OCI-LY7 (cell line): ENCODE data around the gene PLXNC1. TPM values are rescaled to one million over a fixed set of nuclear protein-coding genes. Genes with fewer than 3 reads are reported as not detected.
A peak's percentile ranks its signal among the peaks of the same experiment; 100 is the strongest.

ENCODE experiments used
- BruUV-seq: library from RNA; stranded (reverse); fragments of 400-500 nt; replicated peaks from 2 replicates; lab custom pipeline; 2021; lab: Mats Ljungman, UMichigan
- CTCF ChIA-PET: fragments of 300-600 bp; sonication (Branson Sonifier 250); formaldehyde crosslinking; loops from one replicate; lab custom pipeline; 2022; ENCODE audit warnings: antibody characterized with exemption; ENCODE audit not compliant: unreplicated experiment; lab: Charles Lee
- POLR2A ChIA-PET: fragments of 300-600 bp; sonication (Branson Sonifier 250); formaldehyde crosslinking; loops from one replicate; lab custom pipeline; 2022; ENCODE audit warnings: antibody characterized with exemption; lab: Charles Lee
- DNase-seq: peaks from one replicate; pipeline ENCODE4 v3.0.0-alpha.2; 2015; ENCODE audit warnings: low spot score
- H2AFZ ChIP-seq: fragments of 200-600 bp; sonication (generic), shearing (Covaris generic); 2 replicates; pipeline ENCODE4 v1.6.1; 2014; ENCODE audit warnings: mild to moderate bottlenecking, antibody characterized with exemption, low read length, moderate library complexity
- H3K27ac ChIP-seq: fragments of 200-600 bp; sonication (generic); 2 replicates; pipeline ENCODE4 v1.5.1; 2014; ENCODE audit warnings: mixed run types, low read depth, mild to moderate bottlenecking, moderate library complexity, low read length, inconsistent platforms; ENCODE audit not compliant: poor library complexity, severe bottlenecking
- H3K36me3 ChIP-seq: fragments of 200-600 bp; sonication (generic); 2 replicates; pipeline ENCODE4 v1.6.1; 2014; ENCODE audit warnings: mild to moderate bottlenecking, antibody characterized with exemption, low read length, moderate library complexity, mixed read lengths; ENCODE audit not compliant: insufficient read depth
- H3K4me1 ChIP-seq: fragments of 200-600 bp; sonication (generic); 2 replicates; pipeline ENCODE4 v1.5.1; 2014; ENCODE audit warnings: mild to moderate bottlenecking, low read length; ENCODE audit not compliant: insufficient read depth, poor library complexity, severe bottlenecking
- H3K4me2 ChIP-seq: fragments of 200-600 bp; sonication (generic); 2 replicates; pipeline ENCODE4 v1.6.1; 2014; ENCODE audit warnings: mild to moderate bottlenecking, low read length
- H3K4me3 ChIP-seq: fragments of 200-600 bp; sonication (generic); 2 replicates; pipeline ENCODE4 v1.5.1; 2014; ENCODE audit warnings: mild to moderate bottlenecking, low read depth, low read length; ENCODE audit not compliant: poor library complexity, severe bottlenecking
- H3K79me2 ChIP-seq: fragments of 200-600 bp; sonication (generic); 2 replicates; pipeline ENCODE4 v1.6.1; 2016; ENCODE audit warnings: low read depth, mild to moderate bottlenecking, low read length, moderate library complexity, mixed read lengths; ENCODE audit not compliant: insufficient read depth
- H3K9me2 ChIP-seq: fragments of 200-600 bp; sonication (generic); 2 replicates; pipeline ENCODE4 v1.6.1; 2016; ENCODE audit warnings: mild to moderate bottlenecking, low read length, mixed read lengths; ENCODE audit not compliant: insufficient read depth
- H3K9me3 ChIP-seq: fragments of 200-600 bp; sonication (generic); 2 replicates; pipeline ENCODE4 v1.6.1; 2014; ENCODE audit warnings: mild to moderate bottlenecking, mixed run types, low read length, mixed read lengths
- H4K20me1 ChIP-seq: fragments of 200-600 bp; sonication (generic); 2 replicates; pipeline ENCODE4 v1.6.1; 2014; ENCODE audit warnings: mild to moderate bottlenecking, antibody characterized with exemption, low read length, moderate library complexity, mixed read lengths; ENCODE audit not compliant: insufficient read depth
- EZH2phosphoT487 ChIP-seq: fragments of 200-600 bp; sonication (generic); IDR thresholded peaks from 2 replicates; pipeline ENCODE4 v1.6.1; 2018; ENCODE audit warnings: low read depth, borderline replicate concordance, mild to moderate bottlenecking, mixed run types, antibody characterized with exemption, low read length, moderate library complexity, mixed read lengths
- intact Hi-C: fragments of 100-400 bp; cut with micrococcal nuclease; formaldehyde crosslinking; loops from one replicate; pipeline ENCODE4 v1.10.0; 2022; ENCODE audit not compliant: unreplicated experiment
- total RNA-seq, 2 experiments: library from RNA; depleted of rRNA in 1 of 2; stranded (reverse); fragments of >200 nt in 1 of 2; shearing (Covaris generic) in 1 of 2; gene quantifications; 2 replicates each; pipeline ENCODE4 v1.2.3, GENCODE V29; 2014 to 2022
- TF ChIP-seq, protein P1 (sequence below): fragments of 200-600 bp; sonication (generic); conservative IDR thresholded peaks from 2 replicates; pipeline ENCODE4 v1.5.1; 2014; ENCODE audit warnings: mild to moderate bottlenecking, antibody characterized with exemption, low read length, moderate library complexity, mixed read lengths

Gene PLXNC1
- total RNA-seq, 2 experiments from 2014 or later: 4.5 to 8.0 TPM

DNA sequence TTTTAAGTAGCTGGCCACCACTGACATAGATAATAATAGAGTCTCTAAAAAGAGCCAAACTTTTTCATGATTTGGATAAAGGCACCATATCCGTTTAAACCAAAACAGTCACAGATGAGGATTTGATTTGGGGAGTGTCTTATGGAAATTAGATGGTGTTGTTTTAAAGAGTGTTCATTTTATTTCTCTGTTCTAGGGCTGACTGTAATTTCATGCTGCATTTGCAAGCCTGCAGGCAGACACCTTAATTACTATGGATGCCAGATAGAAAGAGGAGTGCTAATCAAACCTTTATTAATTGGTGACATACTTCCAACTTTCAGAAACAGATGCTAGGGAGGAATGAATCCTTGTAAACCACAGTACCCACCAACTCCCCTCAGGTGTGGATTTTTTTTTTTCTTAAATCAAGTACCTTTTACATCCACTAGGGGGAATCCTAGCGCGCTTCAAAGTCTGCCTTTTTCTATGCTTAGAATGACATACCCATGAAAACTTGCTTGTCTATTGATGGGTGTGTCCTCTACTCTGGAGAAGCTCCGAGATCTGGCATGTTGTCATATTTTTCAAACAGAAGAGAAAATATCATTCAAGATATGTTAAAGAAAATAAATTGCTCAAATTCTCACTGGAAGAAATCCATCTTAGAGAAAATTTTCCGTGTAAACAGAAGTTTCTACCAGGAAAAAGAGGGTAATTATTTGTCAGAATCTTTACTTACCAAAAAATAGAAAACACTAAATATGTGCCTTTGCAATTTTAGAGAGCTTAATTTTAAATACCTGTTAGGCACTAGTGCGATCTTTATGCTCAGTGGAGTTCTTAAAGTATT is 14.2 kb upstream of the PLXNC1 start:
- DNase-seq: peak; percentile 71
- Histone ChIP-seq H3K9me3 (no peaks in the 10 kb centered on the region), H3K4me2 (no peak overlapping the region), H3K79me2 (no peaks in the 10 kb centered on the region), H3K27ac (no peak overlapping the region), H4K20me1 (no peaks in the 10 kb centered on the region), H3K36me3 (no peaks in the 10 kb centered on the region), H3K4me3 (no peak overlapping the region), H2AFZ (no peak overlapping the region), H3K4me1 (no peaks in the 10 kb centered on the region), H3K9me2 (no peaks in the 10 kb centered on the region)
- no peak for TF ChIP-seq EZH2phosphoT487
- TF ChIP-seq, protein P1, sequence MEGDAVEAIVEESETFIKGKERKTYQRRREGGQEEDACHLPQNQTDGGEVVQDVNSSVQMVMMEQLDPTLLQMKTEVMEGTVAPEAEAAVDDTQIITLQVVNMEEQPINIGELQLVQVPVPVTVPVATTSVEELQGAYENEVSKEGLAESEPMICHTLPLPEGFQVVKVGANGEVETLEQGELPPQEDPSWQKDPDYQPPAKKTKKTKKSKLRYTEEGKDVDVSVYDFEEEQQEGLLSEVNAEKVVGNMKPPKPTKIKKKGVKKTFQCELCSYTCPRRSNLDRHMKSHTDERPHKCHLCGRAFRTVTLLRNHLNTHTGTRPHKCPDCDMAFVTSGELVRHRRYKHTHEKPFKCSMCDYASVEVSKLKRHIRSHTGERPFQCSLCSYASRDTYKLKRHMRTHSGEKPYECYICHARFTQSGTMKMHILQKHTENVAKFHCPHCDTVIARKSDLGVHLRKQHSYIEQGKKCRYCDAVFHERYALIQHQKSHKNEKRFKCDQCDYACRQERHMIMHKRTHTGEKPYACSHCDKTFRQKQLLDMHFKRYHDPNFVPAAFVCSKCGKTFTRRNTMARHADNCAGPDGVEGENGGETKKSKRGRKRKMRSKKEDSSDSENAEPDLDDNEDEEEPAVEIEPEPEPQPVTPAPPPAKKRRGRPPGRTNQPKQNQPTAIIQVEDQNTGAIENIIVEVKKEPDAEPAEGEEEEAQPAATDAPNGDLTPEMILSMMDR: peak; percentile 89
- ChIA-PET POLR2A (interaction anchor here (0.9 to 1.6 kb wide), 2 partner anchors 9 to 229 kb away, joined by 3 read pairs; no protein-coding TSS in a partner anchor), CTCF (interaction anchor here (1.4 to 1.9 kb wide), 2 partner anchors 86 to 401 kb away, joined by 3 to 7 read pairs; no protein-coding TSS in a partner anchor)
- intact Hi-C loops: loop anchor here (1.0 kb wide), 1 partner anchor 398 kb away; no protein-coding TSS in a partner anchor
- no TSS peak for BruUV-seq

GRCh38 chr12:94135896-94136295 is 12.5 kb upstream of the PLXNC1 start:
- Histone ChIP-seq H3K27ac (no peak overlapping the region), H3K4me1 (no peaks in the 10 kb centered on the region), H3K79me2 (no peaks in the 10 kb centered on the region), H4K20me1 (no peaks in the 10 kb centered on the region), H3K9me3 (no peaks in the 10 kb centered on the region), H2AFZ (no peak overlapping the region), H3K4me3 (no peak overlapping the region), H3K9me2 (no peaks in the 10 kb centered on the region), H3K36me3 (no peaks in the 10 kb centered on the region), H3K4me2 (no peak overlapping the region)
- TF ChIP-seq EZH2phosphoT487: no peak
- TF ChIP-seq, protein P1: no peak
- DNase-seq: no peak
- ChIA-PET CTCF (interaction anchor here (1.4 to 1.9 kb wide), 3 partner anchors 85 to 409 kb away, joined by 3 to 7 read pairs (median 5); no protein-coding TSS in a partner anchor), POLR2A (interaction anchor here (0.8 to 1.6 kb wide), 2 partner anchors 23 to 227 kb away, joined by 3 read pairs; no protein-coding TSS in a partner anchor)
- intact Hi-C loops: no loop called here
- BruUV-seq: no TSS peak
